ENCODE measurements around the gene ATG9A. TPM values are rescaled to one million over a fixed set of nuclear protein-coding genes. Genes with fewer than 3 reads are reported as not detected.

ATG9A gene
- total and polyA plus RNA-seq, 2 of the 8 experiments (the other 6 are each of a cell fraction or from before 2014, with no cell fraction given) = 43.6 to 66.8 TPM

DNA sequence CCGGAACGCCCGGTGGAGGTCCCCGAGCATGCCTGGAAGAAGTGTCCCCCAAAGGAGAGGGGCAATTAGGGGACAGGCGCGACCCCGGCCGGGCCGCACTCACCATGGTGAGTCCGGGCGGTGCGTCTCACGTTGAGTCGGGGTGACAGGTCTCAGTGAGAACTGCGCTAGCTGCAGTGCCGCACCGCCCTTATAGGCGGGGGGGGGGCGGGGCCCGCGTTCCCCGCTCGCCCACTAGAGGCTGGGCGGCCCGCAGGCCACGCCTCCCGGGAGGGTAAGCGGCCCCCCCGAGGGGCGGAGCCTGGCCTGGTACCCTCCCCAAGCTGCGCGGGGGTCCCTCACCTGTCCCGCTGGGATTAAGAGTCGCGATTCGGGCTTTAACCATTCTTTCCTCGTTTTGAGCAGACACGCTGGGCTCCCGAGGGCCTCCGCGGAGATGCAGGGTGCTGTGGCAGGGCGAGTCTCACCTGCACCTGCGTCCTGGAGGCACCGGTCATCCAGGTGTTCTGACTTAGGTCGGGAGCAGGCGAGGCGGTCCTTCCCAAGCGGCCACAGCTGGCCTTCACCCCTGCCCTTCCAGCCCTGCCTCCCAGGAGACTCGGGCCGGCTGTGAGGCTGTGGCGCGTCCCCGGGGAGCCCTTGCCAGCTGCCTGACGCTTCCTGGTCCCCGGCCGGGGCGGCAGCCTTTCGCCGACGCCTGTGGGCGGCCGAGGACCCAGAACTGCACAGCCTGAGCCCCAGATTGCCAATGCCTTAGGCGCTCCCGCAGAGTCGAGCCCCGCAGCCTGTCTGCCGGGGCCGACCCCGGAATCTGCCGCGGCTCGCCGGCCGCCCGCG, 24.5 kb upstream of the ATG9A start, which contains the start of gene TUBA4A (continued):
- TF ChIP-seq POLR2AphosphoS5 (IDR thresholded peaks at IDR 0.05; ENCODE audit: low read depth, low read length) = peak; percentile 62
- no peak for TF ChIP-seq POU5F1 (IDR thresholded peaks at IDR 0.05; ENCODE audit: low read depth, low read length)
- peak; percentile 76 for TF ChIP-seq SP1 (IDR thresholded peaks at IDR 0.05; ENCODE audit: low read depth, low read length)
- TF ChIP-seq TAF1 (IDR thresholded peaks at IDR 0.05; ENCODE audit: low read depth, low read length) = peak; percentile 62; the same call in 1 of the 2 replicates
- peak; percentile 81 for TF ChIP-seq TBP (IDR thresholded peaks at IDR 0.05; ENCODE audit: low read depth, low read length)
- peak in 1 of 2 experiments; percentile 66; a peak in 2 of 3 replicates for TF ChIP-seq POLR2A (IDR thresholded peaks at IDR 0.05; ENCODE audit: control extremely low read depth in 1 of 2, low read depth in 2 of 2, low read length in 2 of 2)
- TF ChIP-seq SUZ12 (IDR thresholded peaks at IDR 0.05; ENCODE audit: low read length) = peak; percentile 80; the same call in 1 of the 2 replicates
- no peak for TF ChIP-seq RBBP5 (IDR thresholded peaks at IDR 0.05; ENCODE audit: borderline replicate concordance, low read depth, low read length)
- no peak for TF ChIP-seq GTF2F1 (IDR thresholded peaks at IDR 0.05; ENCODE audit: borderline replicate concordance, low read depth, low read length)
- no peak for TF ChIP-seq CBX8 (IDR thresholded peaks at IDR 0.05; ENCODE audit: borderline replicate concordance, low read depth, low read length)
- peak; percentile 35 for TF ChIP-seq CTBP2 (IDR thresholded peaks at IDR 0.05; ENCODE audit: borderline replicate concordance, insufficient read depth, insufficient read length, low read length)
- TF ChIP-seq, protein P1, sequence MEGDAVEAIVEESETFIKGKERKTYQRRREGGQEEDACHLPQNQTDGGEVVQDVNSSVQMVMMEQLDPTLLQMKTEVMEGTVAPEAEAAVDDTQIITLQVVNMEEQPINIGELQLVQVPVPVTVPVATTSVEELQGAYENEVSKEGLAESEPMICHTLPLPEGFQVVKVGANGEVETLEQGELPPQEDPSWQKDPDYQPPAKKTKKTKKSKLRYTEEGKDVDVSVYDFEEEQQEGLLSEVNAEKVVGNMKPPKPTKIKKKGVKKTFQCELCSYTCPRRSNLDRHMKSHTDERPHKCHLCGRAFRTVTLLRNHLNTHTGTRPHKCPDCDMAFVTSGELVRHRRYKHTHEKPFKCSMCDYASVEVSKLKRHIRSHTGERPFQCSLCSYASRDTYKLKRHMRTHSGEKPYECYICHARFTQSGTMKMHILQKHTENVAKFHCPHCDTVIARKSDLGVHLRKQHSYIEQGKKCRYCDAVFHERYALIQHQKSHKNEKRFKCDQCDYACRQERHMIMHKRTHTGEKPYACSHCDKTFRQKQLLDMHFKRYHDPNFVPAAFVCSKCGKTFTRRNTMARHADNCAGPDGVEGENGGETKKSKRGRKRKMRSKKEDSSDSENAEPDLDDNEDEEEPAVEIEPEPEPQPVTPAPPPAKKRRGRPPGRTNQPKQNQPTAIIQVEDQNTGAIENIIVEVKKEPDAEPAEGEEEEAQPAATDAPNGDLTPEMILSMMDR (IDR thresholded peaks at IDR 0.05; ENCODE audit: control extremely low read depth in 1 of 3, insufficient read depth in 1 of 3, low read depth in 1 of 3, low read length in 3 of 3) = no peak
- TF ChIP-seq EZH2 (IDR thresholded peaks at IDR 0.05; ENCODE audit: low read depth, low read length, severe bottlenecking) = peak; percentile 70
- peak; percentile 24; the same call in 1 of the 2 replicates for TF ChIP-seq BACH1 (IDR thresholded peaks at IDR 0.05; ENCODE audit: low read length)
- TF ChIP-seq ASH2L (IDR thresholded peaks at IDR 0.05; ENCODE audit: low read length) = peak; percentile 5
- no peak for TF ChIP-seq YY1 (IDR thresholded peaks at IDR 0.05; ENCODE audit: low read depth, low read length)
